Spleen (tissue), 7 donors: ENCODE results near the gene ABCC2.

Source experiments
- POLR2A ChIP-seq, 3 donors: fragments of 450-650 bp; IDR thresholded peaks; one replicate each; pipeline ENCODE4 v1.5.1; 2017; ENCODE audit warnings: antibody characterized with exemption in 3 of 3, mild to moderate bottlenecking in 1 of 3
- TF ChIP-seq, protein P1 (sequence below), 11 experiments: fragments of 200-600 bp in 7 of 11; fragments of 450-650 bp in 4 of 11; sonication (generic) in 4 of 11; IDR thresholded peaks in 8 of 11; conservative IDR thresholded peaks in 3 of 11; 1 replicate in 7 of 11; 2 replicates in 4 of 11; pipeline versions ENCODE4 v1.4.0 to v1.8.0; 2016 to 2021; ENCODE audit warnings: antibody characterized with exemption in 11 of 11, inconsistent platforms in 4 of 11, mild to moderate bottlenecking in 1 of 11
- donor health status: DM: no; HTN: no; CAD: no; lungs with moderate emphysema.
- donor health status: DM: no; HTN: no; CAD: no.
- donor health status: DM: no; HTN: no; CAD: no.

DNA sequence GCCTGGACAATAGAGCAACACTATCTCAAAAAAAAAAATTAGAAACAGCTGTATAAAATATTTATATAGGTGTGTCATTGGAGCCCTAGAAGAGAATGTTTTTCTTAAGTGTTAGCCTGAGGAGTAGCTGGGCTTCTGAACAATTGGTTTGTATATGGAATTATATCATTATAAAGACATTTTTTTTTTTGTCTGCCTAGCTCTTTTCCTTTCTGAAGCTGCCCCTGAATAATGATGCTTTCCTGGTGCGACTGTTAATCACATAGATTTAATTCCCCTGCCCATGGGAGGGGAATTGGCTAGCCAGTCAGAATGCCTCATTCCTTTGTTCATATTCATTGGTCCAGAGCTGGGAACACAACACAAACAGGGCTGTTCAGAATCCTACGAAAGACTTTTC is 13.9 kb upstream of the ABCC2 start:
- no peak for TF ChIP-seq POLR2A (IDR thresholded peaks at IDR 0.05)
- TF ChIP-seq, protein P1, sequence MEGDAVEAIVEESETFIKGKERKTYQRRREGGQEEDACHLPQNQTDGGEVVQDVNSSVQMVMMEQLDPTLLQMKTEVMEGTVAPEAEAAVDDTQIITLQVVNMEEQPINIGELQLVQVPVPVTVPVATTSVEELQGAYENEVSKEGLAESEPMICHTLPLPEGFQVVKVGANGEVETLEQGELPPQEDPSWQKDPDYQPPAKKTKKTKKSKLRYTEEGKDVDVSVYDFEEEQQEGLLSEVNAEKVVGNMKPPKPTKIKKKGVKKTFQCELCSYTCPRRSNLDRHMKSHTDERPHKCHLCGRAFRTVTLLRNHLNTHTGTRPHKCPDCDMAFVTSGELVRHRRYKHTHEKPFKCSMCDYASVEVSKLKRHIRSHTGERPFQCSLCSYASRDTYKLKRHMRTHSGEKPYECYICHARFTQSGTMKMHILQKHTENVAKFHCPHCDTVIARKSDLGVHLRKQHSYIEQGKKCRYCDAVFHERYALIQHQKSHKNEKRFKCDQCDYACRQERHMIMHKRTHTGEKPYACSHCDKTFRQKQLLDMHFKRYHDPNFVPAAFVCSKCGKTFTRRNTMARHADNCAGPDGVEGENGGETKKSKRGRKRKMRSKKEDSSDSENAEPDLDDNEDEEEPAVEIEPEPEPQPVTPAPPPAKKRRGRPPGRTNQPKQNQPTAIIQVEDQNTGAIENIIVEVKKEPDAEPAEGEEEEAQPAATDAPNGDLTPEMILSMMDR (IDR thresholded peaks at IDR 0.05 in 8 of 11, conservative IDR thresholded peaks at IDR 0.05 in 3 of 11) = no peak
